NB4 (cell line): Measurements from ENCODE around the gene ANAPC16.
"Not testable (repeated sequence)": the region's sequence is repeated elsewhere in the genome, so short reads cannot be mapped to it uniquely, and the experiment has no call there.

Experiments
- DNase-seq: peaks from one replicate; pipeline ENCODE4 v3.0.0; 2010; ENCODE audit warnings: low read depth
- H3K4me3 ChIP-seq: one replicate; pipeline ENCODE4 v1.5.1; 2011; ENCODE audit warnings: mild to moderate bottlenecking, low read depth, low read length, moderate library complexity
- CTCF ChIP-seq: IDR thresholded peaks from one replicate; pipeline ENCODE4 v1.5.1; 2012; ENCODE audit warnings: low read depth, low read length
- MAX ChIP-seq: IDR thresholded peaks from 2 replicates; pipeline ENCODE4 v1.6.1; 2011; ENCODE audit warnings: low read depth, low read length
- MYC ChIP-seq: IDR thresholded peaks from 2 replicates; pipeline ENCODE4 v1.6.1; 2011; ENCODE audit warnings: low read depth, low read length
- POLR2A ChIP-seq: IDR thresholded peaks from 2 replicates; pipeline ENCODE4 v1.6.1; 2011; ENCODE audit warnings: mild to moderate bottlenecking; ENCODE audit not compliant: insufficient read length; ENCODE audit errors: extremely low read depth

ANAPC16 gene

GRCh38 chr10:72204296-72204695 lies 11.5 kb upstream of the ANAPC16 start:
- no peak for DNase-seq
- TF ChIP-seq POLR2A: no peak
- TF ChIP-seq MYC: no peak
- TF ChIP-seq CTCF: no peak
- TF ChIP-seq MAX: no peak
- no peak overlapping the region for H3K4me3 ChIP-seq

- H3K4me3 ChIP-seq: no peak overlapping the region
- no peak for TF ChIP-seq CTCF
- TF ChIP-seq MYC: no peak
- no peak for TF ChIP-seq POLR2A
- no peak for TF ChIP-seq MAX
- no peak for DNase-seq
Observed at GRCh38 chr10:72204724-72205123, 11.1 kb upstream of the ANAPC16 start.

- DNase-seq: no peak
- H3K4me3 ChIP-seq: no peak overlapping the region
- TF ChIP-seq MAX (no peak), CTCF (no peak), POLR2A (no peak), MYC (no peak)
Observed at GRCh38 chr10:72206511-72207229, 9.1 kb upstream of the ANAPC16 start.

DNA sequence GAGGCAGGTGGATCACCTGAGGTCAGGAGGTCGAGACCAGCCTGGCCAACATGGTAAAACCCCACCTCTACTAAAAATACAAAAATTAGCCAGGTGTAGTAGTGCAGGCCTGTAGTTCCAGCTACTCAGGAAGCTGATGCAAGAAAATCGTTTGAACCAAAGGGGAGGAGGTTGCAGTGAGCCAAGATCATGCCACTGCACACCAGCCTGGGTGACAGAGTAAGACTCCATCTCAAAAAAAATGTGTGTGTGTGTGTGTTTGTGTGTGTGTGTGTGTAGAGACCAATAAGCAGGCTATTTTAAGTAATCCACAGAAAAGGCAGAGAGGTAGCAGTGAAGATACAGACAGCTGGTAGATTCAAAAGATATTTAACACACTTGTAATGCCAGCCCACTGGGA lies 7.3 kb upstream of the ANAPC16 start:
- not testable (repeated sequence) for H3K4me3 ChIP-seq

GRCh38 chr10:72211381-72211780 lies 4.4 kb upstream of the ANAPC16 start:
- H3K4me3 ChIP-seq, DNase-seq: not testable (repeated sequence)

More for the DNA sequence above, 7.3 kb upstream of the ANAPC16 start:
- DNase-seq: not testable (repeated sequence)

DNA sequence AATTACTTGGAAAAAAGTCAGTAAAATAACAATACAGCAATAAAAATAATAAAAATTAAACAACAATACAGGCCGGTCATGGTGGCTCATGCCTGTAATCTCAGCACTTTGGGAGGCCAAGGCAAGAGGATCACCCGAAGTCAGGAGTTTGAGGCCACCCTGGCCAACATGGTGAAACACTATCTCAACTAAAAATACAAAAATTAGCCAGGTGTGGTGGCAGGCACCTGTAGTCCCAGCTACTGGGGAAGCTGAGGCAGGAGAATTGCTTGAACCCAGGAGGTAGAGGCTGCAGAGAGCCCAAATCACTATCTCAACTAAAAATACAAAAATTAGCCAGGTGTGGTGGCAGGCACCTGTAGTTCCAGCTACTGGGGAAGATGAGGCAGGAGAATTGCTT lies 4.0 kb upstream of the ANAPC16 start:
- not testable (repeated sequence) for DNase-seq, H3K4me3 ChIP-seq

- peak; percentile 54 for DNase-seq
- no peak for TF ChIP-seq CTCF
- TF ChIP-seq MAX: no peak; the same call in 1 of the 2 replicates
- no peak for TF ChIP-seq POLR2A
- no peak for TF ChIP-seq MYC
- no peak overlapping the region for H3K4me3 ChIP-seq
Observed at GRCh38 chr10:72218325-72218724, 2.5 kb downstream of the ANAPC16 start.
